Measurements from ENCODE around the gene CD52. TPM values are rescaled to one million over a fixed set of nuclear protein-coding genes. Genes with fewer than 3 reads are reported as not detected.

Gene CD52
- total and polyA plus RNA-seq, 2 experiments from 2014 or later: 7.3 TPM; not detected in 1

DNA sequence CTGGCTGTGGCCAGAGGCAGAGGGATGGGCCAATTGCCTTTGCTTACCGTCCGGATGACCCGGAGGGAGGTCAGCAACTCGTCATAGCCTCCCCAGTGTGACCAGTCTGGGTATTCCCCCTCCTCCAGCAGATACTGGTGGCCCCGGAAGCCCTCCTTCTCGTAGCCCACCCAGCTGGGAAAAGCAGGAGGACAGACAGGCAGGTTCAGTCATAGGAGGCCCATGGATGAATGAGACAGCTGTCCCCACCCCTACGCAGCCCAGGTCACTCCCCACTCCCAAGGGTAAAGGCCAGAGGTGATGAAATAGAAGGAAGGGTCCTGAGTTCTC lies 19.4 kb downstream of the CD52 start (continued):
- TF ChIP-seq, protein P1, sequence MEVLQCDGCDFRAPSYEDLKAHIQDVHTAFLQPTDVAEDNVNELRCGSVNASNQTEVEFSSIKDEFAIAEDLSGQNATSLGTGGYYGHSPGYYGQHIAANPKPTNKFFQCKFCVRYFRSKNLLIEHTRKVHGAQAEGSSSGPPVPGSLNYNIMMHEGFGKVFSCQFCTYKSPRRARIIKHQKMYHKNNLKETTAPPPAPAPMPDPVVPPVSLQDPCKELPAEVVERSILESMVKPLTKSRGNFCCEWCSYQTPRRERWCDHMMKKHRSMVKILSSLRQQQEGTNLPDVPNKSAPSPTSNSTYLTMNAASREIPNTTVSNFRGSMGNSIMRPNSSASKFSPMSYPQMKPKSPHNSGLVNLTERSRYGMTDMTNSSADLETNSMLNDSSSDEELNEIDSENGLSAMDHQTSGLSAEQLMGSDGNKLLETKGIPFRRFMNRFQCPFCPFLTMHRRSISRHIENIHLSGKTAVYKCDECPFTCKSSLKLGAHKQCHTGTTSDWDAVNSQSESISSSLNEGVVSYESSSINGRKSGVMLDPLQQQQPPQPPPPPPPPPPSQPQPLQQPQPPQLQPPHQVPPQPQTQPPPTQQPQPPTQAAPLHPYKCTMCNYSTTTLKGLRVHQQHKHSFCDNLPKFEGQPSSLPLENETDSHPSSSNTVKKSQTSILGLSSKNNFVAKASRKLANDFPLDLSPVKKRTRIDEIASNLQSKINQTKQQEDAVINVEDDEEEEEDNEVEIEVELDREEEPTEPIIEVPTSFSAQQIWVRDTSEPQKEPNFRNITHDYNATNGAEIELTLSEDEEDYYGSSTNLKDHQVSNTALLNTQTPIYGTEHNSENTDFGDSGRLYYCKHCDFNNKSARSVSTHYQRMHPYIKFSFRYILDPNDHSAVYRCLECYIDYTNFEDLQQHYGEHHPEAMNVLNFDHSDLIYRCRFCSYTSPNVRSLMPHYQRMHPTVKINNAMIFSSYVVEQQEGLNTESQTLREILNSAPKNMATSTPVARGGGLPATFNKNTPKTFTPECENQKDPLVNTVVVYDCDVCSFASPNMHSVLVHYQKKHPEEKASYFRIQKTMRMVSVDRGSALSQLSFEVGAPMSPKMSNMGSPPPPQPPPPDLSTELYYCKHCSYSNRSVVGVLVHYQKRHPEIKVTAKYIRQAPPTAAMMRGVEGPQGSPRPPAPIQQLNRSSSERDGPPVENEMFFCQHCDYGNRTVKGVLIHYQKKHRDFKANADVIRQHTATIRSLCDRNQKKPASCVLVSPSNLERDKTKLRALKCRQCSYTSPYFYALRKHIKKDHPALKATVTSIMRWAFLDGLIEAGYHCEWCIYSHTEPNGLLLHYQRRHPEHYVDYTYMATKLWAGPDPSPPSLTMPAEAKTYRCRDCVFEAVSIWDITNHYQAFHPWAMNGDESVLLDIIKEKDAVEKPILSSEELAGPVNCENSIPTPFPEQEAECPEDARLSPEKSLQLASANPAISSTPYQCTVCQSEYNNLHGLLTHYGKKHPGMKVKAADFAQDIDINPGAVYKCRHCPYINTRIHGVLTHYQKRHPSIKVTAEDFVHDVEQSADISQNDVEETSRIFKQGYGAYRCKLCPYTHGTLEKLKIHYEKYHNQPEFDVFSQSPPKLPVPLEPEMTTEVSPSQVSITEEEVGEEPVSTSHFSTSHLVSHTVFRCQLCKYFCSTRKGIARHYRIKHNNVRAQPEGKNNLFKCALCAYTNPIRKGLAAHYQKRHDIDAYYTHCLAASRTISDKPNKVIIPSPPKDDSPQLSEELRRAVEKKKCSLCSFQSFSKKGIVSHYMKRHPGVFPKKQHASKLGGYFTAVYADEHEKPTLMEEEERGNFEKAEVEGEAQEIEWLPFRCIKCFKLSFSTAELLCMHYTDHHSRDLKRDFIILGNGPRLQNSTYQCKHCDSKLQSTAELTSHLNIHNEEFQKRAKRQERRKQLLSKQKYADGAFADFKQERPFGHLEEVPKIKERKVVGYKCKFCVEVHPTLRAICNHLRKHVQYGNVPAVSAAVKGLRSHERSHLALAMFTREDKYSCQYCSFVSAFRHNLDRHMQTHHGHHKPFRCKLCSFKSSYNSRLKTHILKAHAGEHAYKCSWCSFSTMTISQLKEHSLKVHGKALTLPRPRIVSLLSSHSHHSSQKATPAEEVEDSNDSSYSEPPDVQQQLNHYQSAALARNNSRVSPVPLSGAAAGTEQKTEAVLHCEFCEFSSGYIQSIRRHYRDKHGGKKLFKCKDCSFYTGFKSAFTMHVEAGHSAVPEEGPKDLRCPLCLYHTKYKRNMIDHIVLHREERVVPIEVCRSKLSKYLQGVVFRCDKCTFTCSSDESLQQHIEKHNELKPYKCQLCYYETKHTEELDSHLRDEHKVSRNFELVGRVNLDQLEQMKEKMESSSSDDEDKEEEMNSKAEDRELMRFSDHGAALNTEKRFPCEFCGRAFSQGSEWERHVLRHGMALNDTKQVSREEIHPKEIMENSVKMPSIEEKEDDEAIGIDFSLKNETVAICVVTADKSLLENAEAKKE (CRISPR knock-in tag; IDR thresholded peaks at IDR 0.05): no peak

DNA sequence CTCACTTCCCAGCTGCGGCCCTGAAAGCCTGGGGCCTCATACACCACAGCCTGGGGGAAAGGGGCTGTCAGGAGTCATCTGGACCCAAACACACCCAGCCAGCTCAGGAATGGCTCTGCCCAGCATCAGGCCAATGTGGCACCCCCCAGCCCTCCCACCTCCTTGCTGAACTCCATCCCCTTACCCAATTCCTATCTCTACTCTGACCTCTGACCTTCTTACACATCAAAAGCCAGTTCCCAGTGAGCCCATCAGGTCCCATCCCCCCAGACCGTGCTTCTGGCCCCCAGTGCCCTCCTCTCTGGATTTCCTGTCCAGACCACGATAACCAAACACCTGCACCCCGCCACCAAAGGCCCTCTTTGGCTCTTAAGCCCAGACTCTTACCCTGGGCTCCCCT lies 19.9 kb downstream of the CD52 start:
- no peaks in the 10 kb centered on the region for H3K9me3 Mint-ChIP-seq
- DNase-seq (ENCODE audit: low spot score): no peak
- no peak overlapping the region; the same call in 2 of the 3 replicates for H3K4me3 Mint-ChIP-seq
- Histone ChIP-seq H3F3A (replicated peaks; ENCODE audit: low read depth) (peaks cover 9% of the 10 kb centered on the region; the same call in 1 of the 2 replicates), H3K4me2 (no peak overlapping the region), H3K36me3 (ENCODE audit: insufficient read depth) (no peaks in the 10 kb centered on the region), H4K20me1 (replicated peaks; ENCODE audit: insufficient read depth) (no peaks in the 10 kb centered on the region), H3K4me1 (ENCODE audit: insufficient read depth) (peaks cover 16% of the 10 kb centered on the region), H2AFZ (no peak overlapping the region), H3K4me3 (no peak overlapping the region), H3K9me2 (ENCODE audit: insufficient read depth) (no peaks in the 10 kb centered on the region), H3K79me2 (replicated peaks; ENCODE audit: insufficient read depth) (peaks cover 7% of the 10 kb centered on the region; the same call in 1 of the 2 replicates), H3K27me3 (ENCODE audit: insufficient read depth) (0 out of 2 replicates have a peak, but pooled peaks cover 3% of the 10 kb centered on the region), H3K27ac (ENCODE audit: low read depth) (no peak overlapping the region)
- ATAC-seq: no peak
- H3K36me3 Mint-ChIP-seq (ENCODE audit: low read depth): peaks cover 8% of the 10 kb centered on the region; the same call in 2 of the 3 replicates
- peaks cover 33% of the 10 kb centered on the region for H3K4me1 Mint-ChIP-seq
- H3K27me3 Mint-ChIP-seq (ENCODE audit: insufficient read depth, low read depth, poor library complexity): peaks cover 17% of the 10 kb centered on the region
- no peak overlapping the region for H3K27ac Mint-ChIP-seq
- TF ChIP-seq, protein P2, sequence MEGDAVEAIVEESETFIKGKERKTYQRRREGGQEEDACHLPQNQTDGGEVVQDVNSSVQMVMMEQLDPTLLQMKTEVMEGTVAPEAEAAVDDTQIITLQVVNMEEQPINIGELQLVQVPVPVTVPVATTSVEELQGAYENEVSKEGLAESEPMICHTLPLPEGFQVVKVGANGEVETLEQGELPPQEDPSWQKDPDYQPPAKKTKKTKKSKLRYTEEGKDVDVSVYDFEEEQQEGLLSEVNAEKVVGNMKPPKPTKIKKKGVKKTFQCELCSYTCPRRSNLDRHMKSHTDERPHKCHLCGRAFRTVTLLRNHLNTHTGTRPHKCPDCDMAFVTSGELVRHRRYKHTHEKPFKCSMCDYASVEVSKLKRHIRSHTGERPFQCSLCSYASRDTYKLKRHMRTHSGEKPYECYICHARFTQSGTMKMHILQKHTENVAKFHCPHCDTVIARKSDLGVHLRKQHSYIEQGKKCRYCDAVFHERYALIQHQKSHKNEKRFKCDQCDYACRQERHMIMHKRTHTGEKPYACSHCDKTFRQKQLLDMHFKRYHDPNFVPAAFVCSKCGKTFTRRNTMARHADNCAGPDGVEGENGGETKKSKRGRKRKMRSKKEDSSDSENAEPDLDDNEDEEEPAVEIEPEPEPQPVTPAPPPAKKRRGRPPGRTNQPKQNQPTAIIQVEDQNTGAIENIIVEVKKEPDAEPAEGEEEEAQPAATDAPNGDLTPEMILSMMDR (conservative IDR thresholded peaks at IDR 0.05; ENCODE audit: low read depth in 2 of 2): no peak
- TF ChIP-seq EZH2phosphoT487 (IDR thresholded peaks at IDR 0.05; ENCODE audit: unreplicated experiment) (no peak), EZH2 (IDR thresholded peaks at IDR 0.05; ENCODE audit: low read depth, unreplicated experiment) (no peak), STAT1 (IDR thresholded peaks at IDR 0.05; ENCODE audit: unreplicated experiment) (no peak), JUNB (IDR thresholded peaks at IDR 0.05; ENCODE audit: unreplicated experiment) (no peak), CREB1 (CRISPR knock-in tag; IDR thresholded peaks at IDR 0.05; ENCODE audit: low read depth) (no peak), NANOG (IDR thresholded peaks at IDR 0.05; ENCODE audit: borderline replicate concordance) (no peak)
- TF ChIP-seq, protein P1 (CRISPR knock-in tag; IDR thresholded peaks at IDR 0.05): no peak
